HepG2 (cell line): Measurements from ENCODE around the gene CKB. TPM values are rescaled to one million over a fixed set of nuclear protein-coding genes. Genes with fewer than 3 reads are reported as not detected.

Experiments used
- FOSL1 ChIP-seq: sonication (generic); formaldehyde crosslinking; IDR thresholded peaks from 2 replicates; pipeline ENCODE4 v1.9.0; 2021; ENCODE audit warnings: missing genetic modification reagents, borderline replicate concordance
- HES4 ChIP-seq: sonication (generic); formaldehyde crosslinking; IDR thresholded peaks from 2 replicates; pipeline ENCODE4 v1.9.0; 2021; ENCODE audit warnings: mild to moderate bottlenecking, missing genetic modification reagents, borderline replicate concordance
- NAIF1 ChIP-seq: sonication (generic); formaldehyde crosslinking; IDR thresholded peaks from 2 replicates; pipeline ENCODE4 v1.5.0; 2020; ENCODE audit warnings: mild to moderate bottlenecking, missing genetic modification reagents, borderline replicate concordance
- NFYC ChIP-seq: IDR thresholded peaks from 2 replicates; pipeline ENCODE4 v1.6.1; 2016; ENCODE audit warnings: missing genetic modification reagents, missing compliant biosample characterization
- PITX1 ChIP-seq: sonication (generic); formaldehyde crosslinking; IDR thresholded peaks from 2 replicates; pipeline ENCODE4 v1.5.1; 2020; ENCODE audit warnings: mild to moderate bottlenecking, missing genetic modification reagents
- RBFOX2 ChIP-seq: fragments of 200-400 bp; formaldehyde crosslinking; IDR thresholded peaks from 2 replicates; pipeline ENCODE4 v1.6.1; 2017; ENCODE audit warnings: low read depth, mild to moderate bottlenecking, low read length
- ZFP36L2 ChIP-seq: sonication (generic); formaldehyde crosslinking; IDR thresholded peaks from 2 replicates; pipeline ENCODE4 v1.4.0; 2020; ENCODE audit warnings: missing genetic modification reagents
- ZNF260 ChIP-seq: sonication (generic); formaldehyde crosslinking; IDR thresholded peaks from 2 replicates; pipeline ENCODE4 v1.4.0; 2020; ENCODE audit warnings: missing genetic modification reagents, low read depth, mild to moderate bottlenecking, borderline replicate concordance
- ZNF337 ChIP-seq: sonication (generic); formaldehyde crosslinking; IDR thresholded peaks from 2 replicates; pipeline ENCODE4 v1.5.1; 2020; ENCODE audit warnings: missing genetic modification reagents, low read depth, mild to moderate bottlenecking, borderline replicate concordance
- ZNF441 ChIP-seq: sonication (generic); formaldehyde crosslinking; IDR thresholded peaks from 2 replicates; pipeline ENCODE4 v1.7.0; 2021; ENCODE audit warnings: missing genetic modification reagents, borderline replicate concordance
- ZNF501 ChIP-seq: sonication (generic); formaldehyde crosslinking; IDR thresholded peaks from 2 replicates; pipeline ENCODE4 v1.5.1; 2020; ENCODE audit warnings: mild to moderate bottlenecking, moderate library complexity, missing genetic modification reagents
- ZNF569 ChIP-seq: sonication (generic); formaldehyde crosslinking; IDR thresholded peaks from 2 replicates; pipeline ENCODE4 v1.5.0; 2020; ENCODE audit warnings: mild to moderate bottlenecking, missing genetic modification reagents, moderate library complexity, borderline replicate concordance
- polyA plus RNA-seq, 8 experiments: library from polyadenylated mRNA; depleted of rRNA in 3 of 8; stranded (reverse) in 7 of 8; unstranded in 1 of 8; fragments of >200 nt; fragmentation: Illumina TruSeq in 4 of 8; extraction: Trizol in 4 of 8; gene quantifications; 2 replicates each; pipeline versions ENCODE4 v1.2.1 to v1.2.3, GENCODE V29; 2011 to 2016; ENCODE audit warnings: low read depth in 4 of 8, missing spikeins in 1 of 8, mixed read lengths in 1 of 8; ENCODE audit not compliant: insufficient read depth in 1 of 8
- total RNA-seq, 5 experiments: library from RNA; depleted of rRNA; stranded (reverse); fragments of >200 nt; fragmentation: Illumina TruSeq; extraction: Trizol; gene quantifications; 2 replicates each; pipeline ENCODE4 v1.2.3, GENCODE V29; 2016; ENCODE audit warnings: low read depth in 1 of 5
- TF ChIP-seq, protein P1 (sequence below): sonication (generic); formaldehyde crosslinking; IDR thresholded peaks from 2 replicates; pipeline ENCODE4; 2020; ENCODE audit warnings: missing genetic modification reagents, mild to moderate bottlenecking, borderline replicate concordance
- TF ChIP-seq, protein P2 (sequence below): sonication (generic); formaldehyde crosslinking; IDR thresholded peaks from 2 replicates; pipeline ENCODE4 v1.4.0; 2020; ENCODE audit warnings: mild to moderate bottlenecking, low read depth, missing genetic modification reagents
- TF ChIP-seq, protein P3 (sequence below): sonication (generic); formaldehyde crosslinking; IDR thresholded peaks from 2 replicates; pipeline ENCODE4 v1.4.0; 2020; ENCODE audit warnings: missing genetic modification reagents, borderline replicate concordance
- TF ChIP-seq, protein P4 (sequence below): sonication (generic); formaldehyde crosslinking; IDR thresholded peaks from 2 replicates; pipeline ENCODE4 v1.4.0; 2020; ENCODE audit warnings: mild to moderate bottlenecking, missing genetic modification reagents

CKB gene
- total and polyA plus RNA-seq, 2 of the 13 experiments (the other 11 are each of a cell fraction or from before 2014, with no cell fraction given): 82.3 to 217 TPM

DNA sequence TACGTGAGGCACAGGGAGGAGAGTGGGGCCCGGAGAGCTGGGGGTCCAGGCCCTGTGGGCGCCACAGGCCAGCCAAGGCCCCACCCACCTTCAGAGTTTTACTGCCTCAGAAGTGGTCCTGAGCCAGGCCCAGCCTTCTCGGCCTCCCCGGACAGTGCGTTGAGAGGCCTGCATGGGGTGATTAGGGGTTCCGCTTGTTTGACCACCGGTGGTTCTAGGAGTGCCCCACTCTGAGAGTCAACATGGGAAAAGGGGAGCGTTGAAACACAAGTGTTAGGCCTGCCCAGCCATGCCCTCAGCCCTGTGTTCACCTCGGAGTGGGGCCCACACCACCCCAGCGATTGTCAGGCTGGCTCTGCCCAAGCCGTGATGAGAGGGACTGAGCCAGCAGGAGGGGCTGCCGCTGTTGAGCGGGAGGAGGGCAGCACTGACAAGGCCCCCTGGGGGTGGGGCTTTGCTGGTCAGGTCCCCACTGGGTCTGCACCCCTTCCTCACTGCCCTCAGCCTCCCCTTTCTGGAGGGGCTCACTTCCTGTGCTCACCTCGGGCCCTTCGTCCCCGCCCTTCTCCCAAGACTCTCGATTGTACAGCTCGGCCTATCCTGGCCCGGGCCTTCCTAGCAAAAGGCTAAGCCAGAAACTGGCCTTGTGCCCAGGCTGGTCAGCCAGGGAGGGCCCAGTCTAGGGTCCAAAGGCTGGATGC, 4.8 kb downstream of the CKB start (continued):
- no peak for TF ChIP-seq ZNF569
- TF ChIP-seq ZNF441 (CRISPR knock-in tag): no peak
- TF ChIP-seq, protein P1, sequence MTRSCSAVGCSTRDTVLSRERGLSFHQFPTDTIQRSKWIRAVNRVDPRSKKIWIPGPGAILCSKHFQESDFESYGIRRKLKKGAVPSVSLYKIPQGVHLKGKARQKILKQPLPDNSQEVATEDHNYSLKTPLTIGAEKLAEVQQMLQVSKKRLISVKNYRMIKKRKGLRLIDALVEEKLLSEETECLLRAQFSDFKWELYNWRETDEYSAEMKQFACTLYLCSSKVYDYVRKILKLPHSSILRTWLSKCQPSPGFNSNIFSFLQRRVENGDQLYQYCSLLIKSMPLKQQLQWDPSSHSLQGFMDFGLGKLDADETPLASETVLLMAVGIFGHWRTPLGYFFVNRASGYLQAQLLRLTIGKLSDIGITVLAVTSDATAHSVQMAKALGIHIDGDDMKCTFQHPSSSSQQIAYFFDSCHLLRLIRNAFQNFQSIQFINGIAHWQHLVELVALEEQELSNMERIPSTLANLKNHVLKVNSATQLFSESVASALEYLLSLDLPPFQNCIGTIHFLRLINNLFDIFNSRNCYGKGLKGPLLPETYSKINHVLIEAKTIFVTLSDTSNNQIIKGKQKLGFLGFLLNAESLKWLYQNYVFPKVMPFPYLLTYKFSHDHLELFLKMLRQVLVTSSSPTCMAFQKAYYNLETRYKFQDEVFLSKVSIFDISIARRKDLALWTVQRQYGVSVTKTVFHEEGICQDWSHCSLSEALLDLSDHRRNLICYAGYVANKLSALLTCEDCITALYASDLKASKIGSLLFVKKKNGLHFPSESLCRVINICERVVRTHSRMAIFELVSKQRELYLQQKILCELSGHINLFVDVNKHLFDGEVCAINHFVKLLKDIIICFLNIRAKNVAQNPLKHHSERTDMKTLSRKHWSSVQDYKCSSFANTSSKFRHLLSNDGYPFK: peak; percentile 9; the same call in 1 of the 2 replicates
- TF ChIP-seq RBFOX2: 0 out of 2 replicates have a peak, but pooled peaks have one; percentile 2
- TF ChIP-seq ZNF337: no peak
- TF ChIP-seq ZFP36L2: no peak
- TF ChIP-seq, protein P2, sequence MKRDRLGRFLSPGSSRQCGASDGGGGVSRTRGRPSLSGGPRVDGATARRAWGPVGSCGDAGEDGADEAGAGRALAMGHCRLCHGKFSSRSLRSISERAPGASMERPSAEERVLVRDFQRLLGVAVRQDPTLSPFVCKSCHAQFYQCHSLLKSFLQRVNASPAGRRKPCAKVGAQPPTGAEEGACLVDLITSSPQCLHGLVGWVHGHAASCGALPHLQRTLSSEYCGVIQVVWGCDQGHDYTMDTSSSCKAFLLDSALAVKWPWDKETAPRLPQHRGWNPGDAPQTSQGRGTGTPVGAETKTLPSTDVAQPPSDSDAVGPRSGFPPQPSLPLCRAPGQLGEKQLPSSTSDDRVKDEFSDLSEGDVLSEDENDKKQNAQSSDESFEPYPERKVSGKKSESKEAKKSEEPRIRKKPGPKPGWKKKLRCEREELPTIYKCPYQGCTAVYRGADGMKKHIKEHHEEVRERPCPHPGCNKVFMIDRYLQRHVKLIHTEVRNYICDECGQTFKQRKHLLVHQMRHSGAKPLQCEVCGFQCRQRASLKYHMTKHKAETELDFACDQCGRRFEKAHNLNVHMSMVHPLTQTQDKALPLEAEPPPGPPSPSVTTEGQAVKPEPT (CRISPR knock-in tag): no peak
- 0 out of 2 replicates have a peak, but pooled peaks have one; percentile 4 for TF ChIP-seq HES4
- no peak for TF ChIP-seq NFYC (CRISPR knock-in tag)
- peak; percentile 5; the same call in 1 of the 2 replicates for TF ChIP-seq PITX1 (CRISPR knock-in tag)
- TF ChIP-seq, protein P3, sequence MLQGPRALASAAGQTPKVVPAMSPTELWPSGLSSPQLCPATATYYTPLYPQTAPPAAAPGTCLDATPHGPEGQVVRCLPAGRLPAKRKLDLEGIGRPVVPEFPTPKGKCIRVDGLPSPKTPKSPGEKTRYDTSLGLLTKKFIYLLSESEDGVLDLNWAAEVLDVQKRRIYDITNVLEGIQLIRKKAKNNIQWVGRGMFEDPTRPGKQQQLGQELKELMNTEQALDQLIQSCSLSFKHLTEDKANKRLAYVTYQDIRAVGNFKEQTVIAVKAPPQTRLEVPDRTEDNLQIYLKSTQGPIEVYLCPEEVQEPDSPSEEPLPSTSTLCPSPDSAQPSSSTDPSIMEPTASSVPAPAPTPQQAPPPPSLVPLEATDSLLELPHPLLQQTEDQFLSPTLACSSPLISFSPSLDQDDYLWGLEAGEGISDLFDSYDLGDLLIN (CRISPR knock-in tag): no peak
- TF ChIP-seq, protein P4, sequence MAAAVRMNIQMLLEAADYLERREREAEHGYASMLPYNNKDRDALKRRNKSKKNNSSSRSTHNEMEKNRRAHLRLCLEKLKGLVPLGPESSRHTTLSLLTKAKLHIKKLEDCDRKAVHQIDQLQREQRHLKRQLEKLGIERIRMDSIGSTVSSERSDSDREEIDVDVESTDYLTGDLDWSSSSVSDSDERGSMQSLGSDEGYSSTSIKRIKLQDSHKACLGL: peak; percentile 28; the same call in 1 of the 2 replicates
- TF ChIP-seq FOSL1 (CRISPR knock-in tag): no peak
- no peak for TF ChIP-seq NAIF1 (CRISPR knock-in tag)
- TF ChIP-seq ZNF501: 0 out of 2 replicates have a peak, but pooled peaks have one; percentile 11
- TF ChIP-seq ZNF260: no peak
